Fibroblast of skin of scalp (primary cell): ENCODE data around the gene TRIM63.

Source experiments
- DNase-seq: peaks from one replicate; pipeline ENCODE4 v3.0.0-alpha.2; 2013

Gene TRIM63

GRCh38 chr1:26084844-26085243 lies 17.4 kb upstream of the TRIM63 start:
- DNase-seq = no peak

- no peak for DNase-seq
These were observed 16.7 kb upstream of the TRIM63 start for GRCh38 chr1:26084091-26084561.

- DNase-seq = no peak
These were observed 15.8 kb upstream of the TRIM63 start for GRCh38 chr1:26083208-26083607.

- no peak for DNase-seq
These were observed 14.6 kb upstream of the TRIM63 start for GRCh38 chr1:26082020-26082350.

- no peak for DNase-seq
These were observed 14.0 kb upstream of the TRIM63 start for GRCh38 chr1:26081267-26082019.

GRCh38 chr1:26079960-26080814 lies 12.8 kb upstream of the TRIM63 start:
- DNase-seq = no peak

- no peak for DNase-seq
These were observed 11.7 kb upstream of the TRIM63 start for GRCh38 chr1:26079178-26079563.

- no peak for DNase-seq
These were observed 11.1 kb upstream of the TRIM63 start for GRCh38 chr1:26078286-26079177.

- no peak for DNase-seq
These were observed 10.1 kb upstream of the TRIM63 start for GRCh38 chr1:26077524-26077923.

GRCh38 chr1:26075421-26076144 lies 8.2 kb upstream of the TRIM63 start:
- no peak for DNase-seq

- no peak for DNase-seq
These were observed 4.9 kb upstream of the TRIM63 start for GRCh38 chr1:26072305-26072704.

- DNase-seq = no peak
These were observed 3.5 kb upstream of the TRIM63 start for GRCh38 chr1:26070963-26071342.

GRCh38 chr1:26070296-26070962 lies 3.0 kb upstream of the TRIM63 start:
- DNase-seq = no peak

- no peak for DNase-seq
These were observed 2.5 kb upstream of the TRIM63 start for GRCh38 chr1:26069941-26070295.

- no peak for DNase-seq
These were observed 573 bp downstream of the TRIM63 start for GRCh38 chr1:26066857-26067256.

- DNase-seq = no peak
These were observed 1.3 kb downstream of the TRIM63 start for GRCh38 chr1:26066160-26066559.

GRCh38 chr1:26064553-26064952 lies 2.9 kb downstream of the TRIM63 start:
- no peak for DNase-seq

- no peak for DNase-seq
These were observed 6.4 kb downstream of the TRIM63 start for GRCh38 chr1:26060832-26061574.

- DNase-seq = no peak
These were observed 7.5 kb downstream of the TRIM63 start for GRCh38 chr1:26059906-26060305.

- DNase-seq = no peak
These were observed 9.3 kb downstream of the TRIM63 start for GRCh38 chr1:26058052-26058595.

GRCh38 chr1:26057189-26057588 lies 10.2 kb downstream of the TRIM63 start:
- DNase-seq = no peak
